Limb (tissue), 2 donors: ENCODE measurements around the gene NOL4L.

Experiments
- DNase-seq, 2 donors: peaks; one replicate each; pipeline ENCODE4 v3.0.0-alpha.2; 2016; ENCODE audit errors: extremely low spot score in 2 of 2

Gene NOL4L

GRCh38 chr20:32541323-32542258 is 43.5 kb downstream of the NOL4L start:
- DNase-seq = no peak

DNA sequence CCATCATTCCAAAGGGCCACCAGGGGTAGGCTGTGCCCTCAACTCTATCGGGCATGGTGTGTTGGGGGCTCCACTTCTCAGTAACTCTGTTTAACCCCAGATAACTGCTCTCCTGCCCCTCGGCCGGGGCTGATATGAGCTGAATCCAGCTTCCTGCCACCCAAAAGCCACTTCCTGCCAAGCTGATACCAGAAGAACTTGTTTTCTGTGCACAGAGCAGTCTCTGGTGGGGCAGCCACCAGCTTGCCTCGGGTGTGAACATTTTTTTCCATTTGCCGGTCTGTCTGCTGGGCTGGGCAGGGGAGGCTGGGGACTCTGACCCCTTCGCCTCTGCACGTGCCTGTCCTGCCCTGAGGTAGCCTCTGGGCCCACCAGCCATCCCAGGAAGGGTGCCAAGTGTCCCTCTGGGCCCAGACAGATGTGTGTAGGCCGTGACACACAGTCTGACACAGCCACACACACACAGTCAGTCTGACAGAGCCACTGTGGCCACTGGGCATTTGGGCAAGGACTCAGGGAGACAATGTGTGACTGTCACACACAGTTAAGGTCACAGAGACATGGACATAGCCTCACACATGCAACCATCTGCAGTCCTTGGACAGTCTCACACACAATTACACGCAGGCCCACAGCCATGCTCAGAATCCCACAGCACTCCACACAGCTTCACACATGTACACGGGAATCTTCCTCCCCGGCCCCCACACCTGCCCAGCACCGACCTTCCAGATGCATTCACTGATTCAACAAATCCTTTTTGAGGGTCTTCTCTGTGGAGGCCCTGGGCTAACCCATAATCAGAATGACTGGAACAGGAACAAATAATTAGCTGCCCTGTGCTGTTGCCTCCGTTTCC is 45.1 kb downstream of the NOL4L start:
- no peak for DNase-seq

DNA sequence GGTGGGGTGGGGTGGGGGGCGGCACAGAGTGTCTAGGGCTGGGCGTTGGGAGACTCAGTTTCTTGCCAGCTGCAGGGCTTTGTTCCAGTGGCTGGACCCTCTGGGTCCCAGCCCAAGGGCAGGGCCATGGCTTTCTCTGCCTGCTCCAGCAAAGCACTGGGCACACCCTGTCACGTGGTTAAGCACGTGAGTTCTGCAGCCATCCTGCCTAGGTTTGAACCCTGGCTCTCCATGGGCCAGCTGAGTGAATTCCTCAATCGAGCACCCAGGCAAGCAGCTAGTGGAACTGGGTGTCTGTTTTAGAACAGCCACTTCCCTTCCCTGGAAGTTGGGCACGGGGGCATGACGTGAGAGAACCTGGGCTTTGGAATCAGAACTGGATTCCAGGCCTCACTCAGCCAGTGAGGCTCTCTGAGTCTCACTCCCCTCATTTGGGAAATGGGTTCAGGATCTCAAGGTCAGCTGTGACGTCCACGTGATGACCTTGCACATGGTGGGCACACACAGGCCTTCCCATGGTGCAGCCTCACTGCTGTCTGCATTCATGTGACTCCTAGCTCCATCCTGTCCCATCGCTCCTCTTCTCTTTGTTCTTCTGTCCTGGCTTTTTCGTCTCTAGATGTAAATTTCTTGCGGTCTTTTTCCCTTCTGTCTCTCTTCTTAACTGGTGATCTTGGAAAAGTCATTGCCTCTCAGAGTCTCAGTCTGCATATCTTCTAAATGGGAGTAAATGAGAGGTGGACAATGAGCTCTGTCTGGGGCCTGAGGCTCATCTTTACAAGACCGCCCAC is 45.9 kb downstream of the NOL4L start:
- no peak for DNase-seq

DNA sequence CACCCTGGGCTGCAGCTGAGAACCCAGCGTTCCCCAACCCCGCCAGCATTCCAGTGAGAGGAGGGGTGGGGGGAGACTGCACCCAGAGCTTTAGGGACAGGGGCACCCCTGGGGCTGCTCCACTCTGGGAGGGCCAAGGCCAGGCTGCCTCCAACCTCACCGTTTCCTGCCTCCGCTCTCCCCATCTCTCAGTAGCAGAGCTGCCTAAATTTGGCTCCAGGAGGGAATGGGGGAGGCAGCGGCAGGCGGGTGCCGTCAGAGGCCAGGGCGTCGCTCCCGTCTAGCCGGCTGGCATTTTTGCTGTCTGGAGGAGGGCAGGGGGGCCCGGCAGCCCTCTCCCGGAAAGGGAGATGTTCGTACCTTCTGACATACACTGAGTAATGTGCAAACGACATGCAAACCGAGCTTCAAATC is 46.6 kb downstream of the NOL4L start:
- DNase-seq = no peak

GRCh38 chr20:32537657-32538525 is 47.2 kb downstream of the NOL4L start:
- no peak for DNase-seq

DNA sequence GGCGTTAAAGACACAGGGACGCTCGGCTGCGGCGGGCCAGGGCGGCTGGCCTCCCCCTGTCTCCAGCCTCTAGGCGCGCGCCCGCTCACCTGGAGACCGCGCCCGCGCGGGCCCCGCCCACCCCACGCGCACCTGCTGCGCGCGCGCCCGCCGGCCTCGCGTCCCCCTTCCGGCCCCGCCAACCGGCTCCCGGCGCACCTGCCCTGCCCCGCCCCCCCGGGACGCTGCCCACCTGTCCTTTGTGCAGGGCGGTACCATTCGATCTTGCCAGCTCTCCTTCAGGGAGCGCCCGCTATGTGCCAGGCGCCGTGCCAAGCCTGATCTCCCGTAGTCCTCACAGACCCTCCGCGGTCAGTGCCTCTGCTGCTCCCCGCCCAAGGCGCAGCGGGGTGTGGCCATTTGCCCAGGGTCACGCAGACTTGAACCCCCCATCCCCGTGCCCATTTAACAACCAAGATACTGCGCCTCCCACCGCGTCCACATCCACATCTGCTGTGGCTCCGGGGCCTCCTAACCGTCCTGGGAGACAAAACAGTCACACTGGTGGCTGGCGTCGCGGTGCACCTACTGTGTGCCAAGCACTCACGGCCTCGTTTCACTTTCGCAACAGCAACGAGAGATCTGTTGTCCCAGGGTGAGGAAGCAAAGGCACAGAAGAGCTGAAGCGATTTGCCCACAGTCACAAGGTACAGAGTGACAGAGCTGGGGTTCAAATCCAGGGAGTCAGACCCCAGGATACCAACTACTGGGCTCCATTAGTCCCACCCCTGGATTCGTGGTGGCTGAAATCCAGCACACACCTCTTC is 48.1 kb downstream of the NOL4L start:
- peak in 1 of 2 donors; percentile 68 for DNase-seq

GRCh38 chr20:32535953-32536823 is 48.9 kb downstream of the NOL4L start:
- DNase-seq = peak; percentile 69 to 86

GRCh38 chr20:32535316-32535952 is 49.7 kb downstream of the NOL4L start:
- DNase-seq = peak in 1 of 2 donors; percentile 36

DNA sequence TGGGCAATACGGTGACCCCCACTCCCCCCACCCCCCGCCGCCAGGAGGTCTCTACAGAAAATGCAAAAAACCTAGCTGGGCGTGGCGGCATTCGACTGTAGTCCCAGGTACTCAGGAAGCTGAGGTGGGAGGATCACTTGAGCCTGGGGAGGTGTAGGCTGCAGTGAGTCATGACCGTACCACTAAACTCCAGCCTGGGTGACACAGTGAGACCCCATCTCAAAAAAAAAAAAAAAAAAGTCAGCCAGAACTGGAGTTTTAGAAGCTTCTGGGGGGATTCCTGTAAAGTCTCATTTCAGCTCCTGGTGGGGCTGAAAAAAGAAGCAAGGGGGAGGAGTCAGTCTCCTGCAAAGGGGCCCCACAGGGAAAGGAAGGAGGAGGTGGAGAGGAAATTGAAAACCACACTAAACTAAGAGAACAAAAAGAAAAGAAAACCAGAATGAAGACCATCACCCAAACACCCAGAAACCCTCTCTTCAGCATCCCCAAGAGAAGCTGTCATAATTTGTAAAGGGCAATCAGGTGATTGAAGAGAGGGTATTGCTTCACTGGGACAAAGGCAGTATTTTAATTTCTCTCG is 50.4 kb downstream of the NOL4L start:
- DNase-seq = no peak

DNA sequence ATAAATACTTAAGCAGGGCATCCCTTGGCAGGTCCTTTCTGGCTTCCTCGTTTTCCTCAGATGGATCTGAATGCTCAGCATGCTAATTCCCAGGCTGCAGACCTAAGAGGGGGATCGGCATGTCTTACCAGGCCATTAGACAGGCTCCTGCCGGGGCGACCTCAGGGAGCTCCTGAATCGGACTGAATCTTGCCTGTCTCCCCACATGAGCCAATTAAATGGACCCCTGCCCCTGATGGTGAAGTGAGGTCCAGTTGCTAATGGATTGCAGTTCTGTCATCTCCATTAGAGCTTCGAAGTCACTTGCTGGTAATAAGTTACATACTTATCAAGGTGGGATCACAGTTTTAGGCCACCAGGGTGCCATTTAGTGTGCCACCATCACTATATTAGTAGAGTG is 51.4 kb downstream of the NOL4L start:
- no peak for DNase-seq

GRCh38 chr20:32532246-32532645 is 52.9 kb downstream of the NOL4L start:
- no peak for DNase-seq

- no peak for DNase-seq
Observed at GRCh38 chr20:32528905-32529670, 56.0 kb downstream of the NOL4L start.

DNA sequence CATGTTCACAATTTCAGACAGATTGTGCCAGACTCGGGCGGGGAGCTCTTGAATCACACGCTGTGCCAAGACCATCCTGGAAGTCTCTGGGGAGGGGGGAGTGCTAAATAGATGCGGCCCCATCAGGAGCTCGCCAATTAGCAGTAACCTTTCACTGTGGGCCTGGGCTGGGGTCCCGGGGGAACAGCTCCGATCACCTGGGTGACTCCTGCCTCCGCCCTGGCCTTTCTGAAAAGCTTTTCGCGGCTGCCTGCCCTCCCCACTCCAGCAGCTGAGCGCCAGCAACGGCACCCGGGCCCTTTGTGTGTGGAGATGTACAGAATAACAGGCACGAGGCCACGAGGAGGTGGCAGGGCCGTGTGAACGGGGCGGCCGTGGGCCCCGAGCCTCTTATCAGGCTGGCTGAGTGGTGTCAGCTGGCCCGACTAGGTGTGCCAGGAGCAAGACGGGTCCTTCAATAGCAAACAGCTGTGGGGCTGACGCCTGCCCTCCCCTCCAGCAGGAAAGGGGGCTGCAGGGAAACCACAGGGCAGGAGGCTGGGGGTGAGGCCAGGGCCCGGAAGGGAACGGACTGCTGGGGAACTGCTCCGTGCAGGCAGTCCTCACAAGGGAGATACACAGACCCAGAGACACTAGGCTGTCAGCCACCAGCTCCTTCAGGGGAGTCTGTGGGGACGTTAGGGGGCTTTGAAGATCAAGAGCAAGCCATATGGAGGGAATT is 56.8 kb downstream of the NOL4L start:
- no peak for DNase-seq

DNA sequence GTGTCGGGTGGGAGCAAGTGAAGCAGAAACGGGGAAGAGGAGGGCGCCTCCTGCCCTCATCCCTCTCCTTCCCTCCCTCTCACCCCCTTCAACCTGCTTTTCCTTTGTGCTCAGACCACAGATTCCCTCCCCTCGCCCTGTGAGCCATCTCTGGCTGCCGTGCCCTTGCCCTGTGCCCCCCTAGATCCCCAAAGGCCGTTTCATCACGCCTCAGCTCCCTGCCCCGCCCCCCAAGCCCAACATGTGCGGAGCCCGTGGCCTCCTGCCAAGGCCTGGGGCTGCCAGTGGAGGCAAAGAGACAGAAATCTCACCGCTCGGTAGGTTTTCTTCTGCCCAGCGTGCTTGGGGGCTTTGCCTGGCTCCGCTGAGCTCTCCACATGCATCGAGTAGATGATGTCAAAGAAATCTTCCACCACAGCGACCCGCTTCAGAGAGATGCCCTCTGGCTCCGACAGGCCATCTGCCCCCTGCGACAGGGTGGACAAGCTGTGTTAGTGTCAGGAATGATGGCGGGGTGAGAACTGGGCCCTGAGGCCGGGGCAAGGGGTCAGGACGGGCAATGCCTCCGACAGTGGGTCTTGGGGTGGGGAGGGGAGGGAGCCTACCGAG is 57.6 kb downstream of the NOL4L start:
- peak in 1 of 2 donors; percentile 77 for DNase-seq

DNA sequence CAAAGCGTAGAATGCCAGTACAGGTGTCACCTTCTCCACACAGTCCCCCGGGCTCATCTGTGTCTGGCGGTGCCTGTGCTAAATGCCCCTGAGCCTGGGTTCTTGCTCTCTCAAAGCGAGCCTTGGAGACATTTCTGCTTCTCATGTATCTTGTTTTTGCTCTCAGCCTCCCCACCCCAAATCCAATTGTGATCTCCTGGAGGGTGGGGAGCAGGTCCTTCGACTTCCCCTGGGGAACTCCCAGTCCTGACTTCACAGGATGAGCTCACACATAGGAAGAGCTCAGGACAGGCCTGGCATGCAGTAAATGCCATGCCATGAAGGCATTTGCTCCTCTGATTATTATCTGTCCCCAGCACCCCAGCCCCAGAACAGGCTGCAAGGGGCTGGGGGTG is 58.1 kb downstream of the NOL4L start:
- no peak for DNase-seq

DNA sequence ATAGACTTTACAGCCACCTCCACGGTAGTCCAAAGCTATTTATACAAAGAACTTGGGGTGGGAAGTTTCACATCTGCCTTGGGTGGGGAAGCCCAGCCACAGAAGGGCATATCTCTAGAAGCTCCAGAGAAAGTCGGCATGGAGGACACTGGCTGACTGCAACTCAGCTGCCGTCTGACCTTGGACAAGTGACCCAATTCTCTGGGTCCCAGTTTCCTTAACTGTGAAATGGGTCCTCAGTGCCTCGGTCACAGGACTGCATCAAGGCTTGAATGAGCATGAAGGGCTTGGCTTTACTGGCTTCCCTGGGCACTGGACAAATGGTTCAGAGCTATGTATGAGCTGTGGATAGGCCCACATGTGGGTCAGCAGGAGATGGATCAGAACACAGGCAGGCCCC is 58.6 kb downstream of the NOL4L start:
- DNase-seq = no peak
